ENCODE measurements around the gene PHACTR4. TPM values are rescaled to one million over a fixed set of nuclear protein-coding genes. Genes with fewer than 3 reads are reported as not detected.
A peak's percentile ranks its signal among the peaks of the same experiment; 100 is the strongest.

Gene PHACTR4
- total and polyA plus RNA-seq, 2 of the 8 experiments (the other 6 are each of a cell fraction or from before 2014, with no cell fraction given), result 23.7 to 57.8 TPM

GRCh38 chr1:28328228-28328648 lies 41.3 kb upstream of the PHACTR4 start:
- CTCF ChIA-PET (ENCODE audit: partially characterized antibody), result interaction anchor here (1.2 to 3.0 kb wide), 7 partner anchors 11 to 80 kb away, joined by 3 to 14 read pairs (median 4); no protein-coding TSS in a partner anchor
- no peaks in the 10 kb centered on the region; a peak in 1 of 4 replicates for H3K79me2 ChIP-seq (ENCODE audit: control insufficient read depth in 1 of 2, insufficient read depth in 2 of 2, low read length in 2 of 2)
- no peak overlapping the region for H2AK5ac ChIP-seq (ENCODE audit: low read depth, low read length)
- H3K79me1 ChIP-seq (ENCODE audit: low read depth, low read length), result no peaks in the 10 kb centered on the region
- H3K4me2 ChIP-seq (ENCODE audit: insufficient read depth in 1 of 2, low read depth in 2 of 2, low read length in 2 of 2), result peak overlapping the region; percentile 47 to 57; a peak in 3 of 4 replicates
- no peak overlapping the region for H3K27ac ChIP-seq (ENCODE audit: low read depth, low read length)
- H2BK12ac ChIP-seq (ENCODE audit: low read depth, low read length), result no peak overlapping the region
- H2BK15ac ChIP-seq (ENCODE audit: low read length), result no peak overlapping the region
- POLR2A ChIA-PET (ENCODE audit: partially characterized antibody), result interaction anchor here (0.6 to 3.6 kb wide), 26 partner anchors 9 to 603 kb away, joined by 3 to 29 read pairs (median 4); partner anchors contain the start of genes EYA3, FAM76A, RCC1 and RNU11
- peak overlapping the region; percentile 32 to 74 (median 59); a peak in 6 of 8 replicates for H3K4me3 ChIP-seq (ENCODE audit: extremely low read depth in 1 of 4, insufficient read depth in 2 of 4, low read depth in 3 of 4, low read length in 4 of 4)
- peaks cover 2 to 16% (median 7%) of the 10 kb centered on the region in 4 experiments; a peak in 4 of 8 replicates for H3K36me3 ChIP-seq (ENCODE audit: control insufficient read depth in 2 of 4, insufficient read depth in 4 of 4, low read length in 3 of 4)
- H3K23me2 ChIP-seq (ENCODE audit: low read depth, low read length), result 0 out of 2 replicates have a peak, but pooled peaks cover 2% of the 10 kb centered on the region
- FAIRE-seq (no peak), DNase-seq (ENCODE audit: low read depth in 1 of 2, low spot score in 2 of 2) (no peak)
- H2AFZ ChIP-seq (ENCODE audit: low read length), result no peak overlapping the region
- peak overlapping the region; percentile 77 for H4K8ac ChIP-seq (ENCODE audit: extremely low read depth, insufficient read depth, low read length)
- no peak overlapping the region for H3K18ac ChIP-seq (ENCODE audit: extremely low read depth, low read length)
- H3K23ac ChIP-seq (ENCODE audit: insufficient read length), result no peak overlapping the region
- no peak overlapping the region for H2BK5ac ChIP-seq (ENCODE audit: low read depth, low read length)
- H4K5ac ChIP-seq (ENCODE audit: insufficient read length, low read depth, low read length), result no peak overlapping the region
- H3K4ac ChIP-seq (replicated peaks; ENCODE audit: insufficient read length, low read depth, low read length), result no peak overlapping the region
- no peak overlapping the region; a peak in 1 of 7 replicates for H3K9ac ChIP-seq (replicated peaks in 1 of 4; ENCODE audit: extremely low read depth in 1 of 4, low read depth in 3 of 4, low read length in 3 of 4)
- 81% methylated on average over 16 of the region's 16 CpGs; no CpG with 5 or more reads in 1 of the 2 experiments for WGBS, 2 experiments (ENCODE audit: extremely low coverage in 1 of 2, insufficient coverage in 1 of 2, insufficient read length in 1 of 2, insufficient replicate concordance in 2 of 2, low coverage in 1 of 2, low lambda C conversion rate in 2 of 2, missing lambda C conversion rate in 1 of 2)
- H3K9me3 ChIP-seq (ENCODE audit: insufficient read depth in 2 of 2, low read depth in 1 of 2, low read length in 1 of 2), result no peaks in the 10 kb centered on the region
- no peaks in the 10 kb centered on the region; a peak in 1 of 7 replicates for H3K4me1 ChIP-seq (replicated peaks in 1 of 4; ENCODE audit: control insufficient read depth in 3 of 4, insufficient read depth in 4 of 4, low read length in 3 of 4)
- H4K20me1 ChIP-seq (replicated peaks in 1 of 2; ENCODE audit: control insufficient read depth in 1 of 2, insufficient read depth in 2 of 2, low read length in 2 of 2), result peaks cover 0 to 2% of the 10 kb centered on the region in 2 experiments
- H3K14ac ChIP-seq (ENCODE audit: insufficient read length), result no peak overlapping the region
- H2BK120ac ChIP-seq (replicated peaks; ENCODE audit: low read depth, low read length), result no peak overlapping the region
- no peak overlapping the region for H3K56ac ChIP-seq (replicated peaks; ENCODE audit: insufficient read length, low read depth, low read length)
- H3K27me3 ChIP-seq (replicated peaks in 1 of 4; ENCODE audit: control insufficient read depth in 3 of 4, extremely low read depth in 1 of 4, insufficient read depth in 3 of 4, low read length in 3 of 4), result no peaks in the 10 kb centered on the region; a peak in 1 of 7 replicates
- no peak overlapping the region for H2BK20ac ChIP-seq (ENCODE audit: low read length)
- no peak overlapping the region for H4K91ac ChIP-seq (replicated peaks; ENCODE audit: insufficient read length, low read length)
- TF ChIP-seq CREB1 (IDR thresholded peaks at IDR 0.05) (no peak), TEAD4 (IDR thresholded peaks at IDR 0.05; ENCODE audit: low read depth, low read length) (no peak), CTBP2 (IDR thresholded peaks at IDR 0.05; ENCODE audit: borderline replicate concordance, insufficient read depth, insufficient read length, low read length) (no peak), EZH2 (IDR thresholded peaks at IDR 0.05; ENCODE audit: low read depth, low read length, severe bottlenecking) (no peak), ASH2L (IDR thresholded peaks at IDR 0.05; ENCODE audit: low read length) (no peak), NRF1 (IDR thresholded peaks at IDR 0.05; ENCODE audit: low read depth, low read length) (no peak), BACH1 (IDR thresholded peaks at IDR 0.05; ENCODE audit: low read length) (no peak), TBP (IDR thresholded peaks at IDR 0.05; ENCODE audit: low read depth, low read length) (no peak), NANOG (IDR thresholded peaks at IDR 0.05; ENCODE audit: insufficient read depth, low read depth, low read length, poor library complexity, severe bottlenecking) (no peak), POLR2A (IDR thresholded peaks at IDR 0.05; ENCODE audit: control extremely low read depth in 1 of 2, low read depth in 2 of 2, low read length in 2 of 2) (no peak), RFX5 (IDR thresholded peaks at IDR 0.05; ENCODE audit: borderline replicate concordance, low read depth, low read length) (no peak), RNF2 (IDR thresholded peaks at IDR 0.05; ENCODE audit: borderline replicate concordance, low read depth, low read length, missing control alignments, poor library complexity, severe bottlenecking) (no peak), EP300 (IDR thresholded peaks at IDR 0.05; ENCODE audit: borderline replicate concordance in 1 of 2, low read depth in 2 of 2, low read length in 2 of 2) (no peak), POU5F1 (IDR thresholded peaks at IDR 0.05; ENCODE audit: low read depth, low read length) (no peak)

Data from H1 (cell line).